GM19035 (cell line): ENCODE data around the gene ST7.

Source experiments
- ATAC-seq: cut with Tn5 transposase; IDR thresholded peaks from one replicate; pipeline ENCODE4 v1.9.1; 2021; ENCODE audit not compliant: unreplicated experiment

The ST7 gene

DNA sequence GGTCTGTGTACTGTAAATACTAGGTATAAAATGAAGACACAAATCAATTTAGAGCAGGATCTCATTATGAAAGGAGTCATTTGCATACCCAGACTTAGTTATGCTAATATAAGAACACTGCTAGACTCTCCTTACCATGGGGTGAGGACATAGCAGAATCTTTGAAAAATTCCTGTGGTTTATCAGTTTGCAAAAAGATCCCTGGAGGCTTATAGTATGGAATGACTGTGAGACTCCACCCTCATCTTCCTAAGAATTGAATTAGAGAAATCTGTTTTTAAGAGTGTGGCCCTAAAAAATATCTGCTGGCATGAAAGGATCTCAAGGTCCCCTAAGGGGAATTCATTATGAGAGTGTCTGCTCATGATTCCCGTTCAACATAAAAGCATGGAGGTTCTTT, 306.3 kb downstream of the ST7 start:
- no peak for ATAC-seq

DNA sequence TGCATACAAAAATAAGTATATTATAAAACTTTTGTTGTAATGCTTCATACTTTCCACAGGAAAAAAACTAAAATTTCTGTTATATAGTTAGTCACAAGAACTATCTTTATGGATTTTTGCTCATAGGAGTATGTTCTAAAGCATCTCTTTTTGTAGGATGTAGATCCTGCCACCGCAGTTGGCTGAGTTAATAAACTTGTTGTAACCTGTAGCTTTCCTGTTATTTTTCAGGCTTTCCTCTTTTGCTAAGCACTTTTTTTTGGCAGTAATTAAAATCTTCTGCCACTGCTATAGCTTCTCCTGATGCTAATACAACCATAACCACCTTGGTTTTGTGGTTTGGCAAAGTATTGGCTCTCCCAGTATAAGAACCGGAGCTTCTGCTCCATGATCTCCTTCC, 309.2 kb downstream of the ST7 start:
- ATAC-seq: no peak

DNA sequence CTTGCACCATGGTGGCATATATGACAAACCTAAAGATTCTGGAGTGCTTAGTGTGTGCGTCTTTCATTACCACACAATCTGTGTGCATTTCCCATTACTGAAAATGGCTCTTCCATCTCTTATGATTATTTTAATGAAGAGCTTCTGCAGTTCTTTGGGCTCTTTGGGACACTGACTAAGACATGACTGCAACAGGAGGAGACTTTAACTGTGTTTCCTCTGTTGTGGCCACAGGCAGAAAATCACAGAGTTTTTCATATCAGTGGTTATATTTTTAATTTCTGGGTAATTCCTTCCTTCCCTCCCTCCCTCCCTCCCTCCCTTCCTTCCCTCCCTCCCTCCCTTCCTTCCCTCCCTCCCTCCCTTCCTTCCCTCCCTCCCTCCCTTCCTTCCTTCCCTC, 311.4 kb downstream of the ST7 start:
- no peak for ATAC-seq

DNA sequence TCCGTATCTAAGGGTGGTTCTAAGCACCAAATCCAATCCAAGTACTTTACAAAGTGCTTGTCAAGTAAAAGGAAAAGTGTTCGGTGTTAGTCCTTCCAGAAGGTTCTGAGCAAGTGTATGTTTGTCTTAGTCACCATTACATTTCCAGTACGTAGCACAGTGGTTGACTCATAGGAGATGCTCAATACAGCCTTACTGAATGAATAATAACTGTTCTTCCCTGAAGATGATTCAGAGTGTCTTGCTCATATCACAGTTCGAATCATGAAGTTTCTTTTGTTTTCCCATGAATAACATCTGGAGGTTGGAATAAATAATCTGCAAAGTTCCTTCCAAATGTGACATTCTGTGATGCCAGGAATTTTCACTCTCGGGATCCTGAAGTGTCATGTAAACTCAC, 316.1 kb downstream of the ST7 start:
- no peak for ATAC-seq

DNA sequence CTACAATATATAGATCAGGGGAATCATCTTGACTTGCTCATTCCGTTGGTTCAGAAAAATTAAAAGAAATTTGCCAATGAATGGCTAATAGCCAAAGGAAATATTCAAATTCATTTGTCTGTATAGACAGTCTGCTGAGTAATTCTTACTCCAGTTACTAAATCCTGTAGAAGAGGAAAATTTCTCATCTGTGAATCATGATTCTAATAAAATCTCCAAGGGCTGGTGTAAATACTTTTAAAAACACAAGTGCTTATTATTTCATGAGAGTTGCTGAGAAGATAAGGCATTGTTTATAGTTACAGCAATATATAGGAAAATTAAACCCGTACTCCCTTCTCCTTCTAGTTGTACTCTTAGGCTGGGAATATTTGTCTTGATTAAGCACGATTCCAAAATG, 316.6 kb downstream of the ST7 start:
- ATAC-seq: no peak

DNA sequence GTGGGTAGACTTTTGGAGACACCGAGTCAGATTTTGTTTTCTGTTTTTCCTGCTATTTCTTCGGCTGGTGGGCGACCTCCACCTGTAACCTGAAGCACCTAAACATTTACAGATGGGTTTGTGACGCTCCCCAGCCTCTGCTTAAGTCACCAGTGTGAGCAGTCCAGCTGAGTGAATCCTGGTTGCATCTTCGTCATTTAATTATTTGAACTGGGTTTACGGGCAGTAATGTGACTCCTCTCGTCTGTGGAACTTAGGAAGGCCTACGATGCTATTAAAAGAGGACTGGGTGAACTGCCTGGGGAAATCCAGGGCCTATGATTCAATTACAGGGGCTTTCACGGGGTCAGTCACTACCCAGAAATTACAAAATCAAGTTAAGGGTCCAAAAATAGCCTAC, 317.1 kb downstream of the ST7 start:
- no peak for ATAC-seq

DNA sequence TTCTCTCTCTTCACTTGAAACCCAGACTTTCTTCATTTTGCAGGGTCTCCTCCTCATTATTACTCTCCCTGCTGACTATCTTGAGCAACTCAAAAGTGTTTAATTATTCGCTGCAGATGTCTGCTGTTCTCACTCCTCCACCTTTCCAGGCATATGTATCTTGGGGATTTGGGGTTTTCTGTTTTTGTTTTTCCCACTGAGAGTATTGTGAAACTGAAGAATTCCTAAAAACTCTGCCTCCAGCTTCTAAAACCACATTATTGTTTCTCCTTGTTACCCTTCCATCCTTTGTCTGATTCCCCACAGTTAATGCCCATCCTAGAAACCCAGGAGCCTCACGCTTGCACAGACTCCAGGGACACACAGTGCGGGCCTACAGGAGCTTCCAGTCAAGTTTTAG, 318.3 kb downstream of the ST7 start:
- ATAC-seq: no peak

DNA sequence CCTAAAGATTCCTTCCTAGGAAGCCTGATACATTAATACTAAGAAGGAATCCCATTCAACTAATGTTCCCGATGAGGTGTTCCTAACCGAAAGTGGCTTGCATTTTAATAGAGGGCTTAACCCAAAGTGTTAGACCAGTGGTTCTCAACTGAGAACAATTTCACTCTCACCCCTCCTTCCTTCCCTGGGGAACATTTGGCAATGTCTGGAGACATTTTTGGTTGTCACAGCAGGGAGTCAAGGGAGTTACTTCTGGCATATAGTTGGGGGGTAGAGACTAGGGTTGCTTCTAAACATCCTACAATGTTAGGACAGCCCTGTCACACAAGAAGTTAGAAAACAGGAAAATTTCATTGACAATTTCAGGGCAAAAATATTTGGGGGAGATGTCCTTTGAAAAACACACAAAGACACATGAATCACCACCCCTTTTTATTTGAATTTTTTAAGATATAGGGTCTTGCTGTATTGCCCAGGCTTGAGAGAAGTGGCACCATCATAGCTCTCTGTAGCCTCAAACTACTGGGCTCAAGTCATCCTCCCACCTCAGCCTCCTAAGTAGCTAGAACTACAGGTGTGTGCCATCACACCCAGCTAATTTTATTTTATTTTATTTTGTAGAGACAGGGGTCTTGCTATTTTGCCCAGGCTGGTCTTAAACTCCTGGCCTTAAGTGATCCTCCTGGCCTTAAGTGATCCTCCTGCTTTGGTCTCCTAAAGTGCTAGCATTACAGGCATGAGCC, 318.9 kb downstream of the ST7 start:
- ATAC-seq: no peak

DNA sequence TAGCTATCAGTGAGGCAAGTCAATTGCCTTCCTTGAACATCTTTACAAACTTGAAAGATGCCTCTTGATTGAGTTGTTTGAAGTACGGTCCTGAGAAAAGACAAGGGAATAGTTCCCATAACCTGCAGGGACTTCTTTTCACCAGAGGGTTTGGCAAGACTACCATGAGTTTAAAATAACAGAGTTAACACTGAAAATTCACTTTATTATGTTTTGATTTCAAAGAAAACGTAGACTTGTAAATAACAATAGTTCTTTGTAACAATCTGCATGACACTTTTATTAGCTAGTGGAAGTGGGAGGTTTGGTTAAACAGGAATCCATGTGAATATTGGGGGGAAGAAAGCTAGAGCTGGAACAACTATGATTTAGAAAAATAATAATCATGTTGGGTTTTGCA, 320.0 kb downstream of the ST7 start:
- ATAC-seq: no peak

DNA sequence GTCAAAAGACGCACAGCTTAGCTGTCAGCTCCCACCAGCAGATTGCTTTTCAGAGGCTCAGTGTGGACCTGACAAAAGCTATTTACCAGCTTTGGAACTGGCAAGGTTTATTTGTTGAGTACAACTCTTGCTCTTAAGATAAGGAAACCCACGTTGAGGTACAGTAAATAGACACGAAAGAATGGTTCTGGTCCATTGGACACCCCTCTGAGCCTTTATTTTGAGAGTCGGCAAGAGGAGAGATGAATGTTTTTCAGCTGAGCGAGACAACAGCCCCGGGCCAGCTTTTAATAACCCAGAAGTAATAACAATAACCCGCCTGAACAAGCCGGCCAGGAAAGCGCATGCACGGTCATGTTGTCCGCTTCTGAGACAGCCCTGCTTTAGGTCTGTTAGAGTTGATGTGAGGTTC, 320.5 kb downstream of the ST7 start:
- ATAC-seq: no peak

DNA sequence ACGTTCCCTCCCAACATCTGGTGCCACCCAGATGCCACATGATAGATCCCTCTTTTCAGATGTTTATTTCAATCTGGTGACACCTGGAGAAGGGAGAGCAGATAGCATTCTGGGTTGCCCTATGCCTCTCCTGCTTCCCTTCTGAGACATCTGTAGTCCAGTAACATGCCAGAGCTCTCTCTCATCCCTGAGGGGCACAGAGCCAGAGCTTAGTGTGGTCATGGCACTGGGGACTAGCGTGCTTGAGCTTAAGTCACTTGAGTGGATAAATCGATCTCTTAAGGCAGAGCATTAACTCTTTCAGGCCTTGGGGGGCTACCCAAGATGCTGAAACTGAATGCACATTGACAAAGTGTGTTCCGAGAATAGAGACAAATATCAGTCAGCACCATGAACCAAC, 321.6 kb downstream of the ST7 start:
- ATAC-seq: no peak

DNA sequence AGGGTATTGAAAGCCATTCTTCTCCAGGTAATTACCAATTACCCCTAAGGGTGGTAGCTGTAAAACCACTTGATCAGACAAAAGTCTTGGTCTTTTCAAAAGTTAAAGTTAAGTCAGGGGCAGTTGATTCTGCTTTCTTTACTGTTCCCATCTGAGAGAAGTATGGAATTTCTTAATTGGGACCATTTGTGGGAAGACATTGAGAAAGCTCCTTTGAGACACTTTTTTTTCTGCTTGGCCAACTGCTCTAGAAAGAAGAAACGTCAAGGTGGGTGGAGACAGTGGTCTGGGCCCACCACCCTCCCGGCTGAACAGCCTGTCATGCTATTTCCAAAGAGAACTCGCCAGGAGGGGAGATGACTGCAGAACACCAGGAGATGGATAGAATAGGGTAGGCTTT, 324.3 kb downstream of the ST7 start:
- no peak for ATAC-seq

DNA sequence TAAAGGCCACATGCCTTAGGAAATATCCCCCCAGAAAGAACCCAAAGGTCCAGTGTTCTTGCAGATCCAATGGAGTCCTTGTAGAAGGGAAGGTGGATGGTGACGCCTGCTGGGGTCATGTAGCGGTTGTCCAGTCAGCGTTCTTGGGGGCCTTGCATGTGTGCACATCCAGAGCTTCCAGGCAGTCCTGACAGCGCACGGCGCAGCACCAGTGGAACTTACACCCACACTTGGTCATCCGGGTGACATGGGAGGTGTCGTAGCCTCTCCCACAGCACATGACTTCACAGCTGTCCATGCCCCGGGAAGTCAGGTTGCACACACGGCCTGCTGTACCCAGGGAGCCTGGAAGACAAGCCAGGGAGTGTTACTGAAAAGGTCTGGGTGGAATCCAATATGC, 324.7 kb downstream of the ST7 start:
- ATAC-seq: no peak

DNA sequence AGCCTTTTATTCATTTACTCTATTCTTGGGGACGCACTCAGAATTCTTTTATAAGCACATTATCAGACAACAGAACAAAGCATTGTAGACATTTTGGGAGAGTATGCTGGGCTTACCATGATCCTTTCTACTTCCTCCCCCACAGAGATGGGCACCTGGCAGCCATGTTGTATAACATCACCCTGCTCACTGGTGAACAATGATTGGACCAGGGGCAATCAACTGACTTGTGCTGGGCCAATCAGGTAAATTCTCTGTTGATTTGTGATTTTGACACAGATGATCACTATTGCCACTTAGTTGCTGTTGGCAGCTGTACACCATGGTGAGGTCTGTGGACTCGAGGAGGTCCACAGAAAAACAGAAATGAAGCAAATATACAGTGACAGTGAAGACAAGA, 325.9 kb downstream of the ST7 start:
- no peak for ATAC-seq
